ENCODE results near the gene SLC12A7. TPM values are rescaled to one million over a fixed set of nuclear protein-coding genes. Genes with fewer than 3 reads are reported as not detected.

SLC12A7 gene
- total RNA-seq, 4 donors from 2014 or later, result 26.1 to 41.6 (median 29.1) TPM

GRCh38 chr5:1039706-1040260 lies 72.1 kb downstream of the SLC12A7 start:
- DNase-seq, result no peak
- Histone ChIP-seq H3K9me3 (no peaks in the 10 kb centered on the region), H3K4me1 (no peaks in the 10 kb centered on the region), H3K27ac (no peak overlapping the region), H3K4me3 (replicated peaks in 1 of 3) (no peak overlapping the region), H3K27me3 (no peaks in the 10 kb centered on the region), H3K36me3 (no peaks in the 10 kb centered on the region)
- WGBS, 2 donors, result 89 to 91% methylated on average over 11 to 18 of the region's 18 CpGs
- intact Hi-C loops (cut with DNase I), result no loop called here
- TF ChIP-seq POLR2A (IDR thresholded peaks at IDR 0.05) (no peak), CTCF (IDR thresholded peaks at IDR 0.05) (no peak)

- intact Hi-C loops (cut with DNase I), result no loop called here
- Histone ChIP-seq H3K27ac (no peak overlapping the region), H3K4me1 (no peaks in the 10 kb centered on the region), H3K27me3 (no peaks in the 10 kb centered on the region), H3K4me3 (replicated peaks in 1 of 3) (no peak overlapping the region), H3K9me3 (no peaks in the 10 kb centered on the region), H3K36me3 (no peaks in the 10 kb centered on the region)
- 89 to 90% methylated on average over 16 of the region's 16 CpGs for WGBS, 2 donors
- TF ChIP-seq POLR2A (IDR thresholded peaks at IDR 0.05) (no peak), CTCF (IDR thresholded peaks at IDR 0.05) (no peak)
- no peak for DNase-seq
These were observed 72.7 kb downstream of the SLC12A7 start for GRCh38 chr5:1039210-1039548.

- 82 to 87% methylated on average over 27 of the region's 28 CpGs for WGBS, 2 donors
- no peak overlapping the region for H3K27ac ChIP-seq
- DNase-seq, result no peak
- H3K9me3 ChIP-seq, result no peaks in the 10 kb centered on the region
- intact Hi-C loops (cut with DNase I), result no loop called here
- no peaks in the 10 kb centered on the region for H3K4me1 ChIP-seq
- TF ChIP-seq POLR2A (IDR thresholded peaks at IDR 0.05) (no peak), CTCF (IDR thresholded peaks at IDR 0.05) (no peak)
- no peaks in the 10 kb centered on the region for H3K27me3 ChIP-seq
- no peak overlapping the region for H3K4me3 ChIP-seq (replicated peaks in 1 of 3)
- H3K36me3 ChIP-seq, result no peaks in the 10 kb centered on the region
These were observed 73.2 kb downstream of the SLC12A7 start for GRCh38 chr5:1038417-1039209.

GRCh38 chr5:1037671-1038416 lies 74.0 kb downstream of the SLC12A7 start:
- WGBS, 2 donors, result 91 to 95% methylated on average over 20 to 24 of the region's 43 CpGs

More at GRCh38 chr5:1037671-1038416, 74.0 kb downstream of the SLC12A7 start:
- no peaks in the 10 kb centered on the region for H3K36me3 ChIP-seq
- H3K27me3 ChIP-seq, result no peaks in the 10 kb centered on the region
- H3K4me1 ChIP-seq, result no peaks in the 10 kb centered on the region
- no peak overlapping the region for H3K27ac ChIP-seq
- no peak overlapping the region for H3K4me3 ChIP-seq (replicated peaks in 1 of 3)
- no peak for DNase-seq
- H3K9me3 ChIP-seq, result no peaks in the 10 kb centered on the region
- no peak for TF ChIP-seq POLR2A (IDR thresholded peaks at IDR 0.05)
- no peak for TF ChIP-seq CTCF (IDR thresholded peaks at IDR 0.05)
- intact Hi-C loops (cut with DNase I), result no loop called here

Data from thyroid gland (tissue), 4 donors.